DOHH2 (cell line): ENCODE results near the gene FGD6.

Experiments
- H3F3A ChIP-seq: fragments of 200-600 bp; sonication (generic), shearing (Covaris generic); 2 replicates; pipeline ENCODE4 v1.6.0; 2016; ENCODE audit warnings: antibody characterized with exemption, mild to moderate bottlenecking; ENCODE audit not compliant: control insufficient read depth, insufficient read depth
- H3K27ac ChIP-seq: fragments of 200-600 bp; sonication (generic); 2 replicates; pipeline ENCODE4 v1.5.1; 2014; ENCODE audit warnings: low read depth, mild to moderate bottlenecking, low read length, moderate library complexity
- H3K27me3 ChIP-seq: fragments of 200-600 bp; sonication (generic); 2 replicates; pipeline ENCODE4 v1.6.1; 2014; ENCODE audit warnings: mild to moderate bottlenecking, low read length, mixed read lengths; ENCODE audit not compliant: control insufficient read depth
- H3K36me3 ChIP-seq: fragments of 200-600 bp; sonication (generic); 2 replicates; pipeline ENCODE4 v1.6.1; 2014; ENCODE audit warnings: mild to moderate bottlenecking, low read length, moderate library complexity, mixed read lengths; ENCODE audit not compliant: control insufficient read depth
- H3K4me1 ChIP-seq: fragments of 200-600 bp; sonication (generic); 2 replicates; pipeline ENCODE4 v1.6.1; 2014; ENCODE audit warnings: mild to moderate bottlenecking, low read length, mixed read lengths; ENCODE audit not compliant: control insufficient read depth
- H3K4me2 ChIP-seq: fragments of 200-600 bp; sonication (generic); 2 replicates; pipeline ENCODE4 v1.6.0; 2014; ENCODE audit warnings: mild to moderate bottlenecking, low read length, moderate library complexity
- H3K4me3 ChIP-seq: fragments of 200-600 bp; sonication (generic); 2 replicates; pipeline ENCODE4 v1.5.1; 2014; ENCODE audit warnings: mild to moderate bottlenecking, low read length, mixed read lengths
- H3K79me2 ChIP-seq: fragments of 200-600 bp; sonication (generic); 2 replicates; pipeline ENCODE4 v1.6.1; 2014; ENCODE audit warnings: mild to moderate bottlenecking, low read length, mixed read lengths; ENCODE audit not compliant: control insufficient read depth
- H3K9me2 ChIP-seq: fragments of 200-600 bp; sonication (generic); replicated peaks from 2 replicates; pipeline ENCODE4 v1.6.1; 2014; ENCODE audit warnings: mild to moderate bottlenecking, low read length, mixed read lengths; ENCODE audit not compliant: control insufficient read depth
- H3K9me3 ChIP-seq: fragments of 200-600 bp; sonication (generic); 2 replicates; pipeline ENCODE4 v1.6.1; 2014; ENCODE audit warnings: antibody characterized with exemption, low read length, mixed read lengths; ENCODE audit not compliant: control insufficient read depth, insufficient read depth
- H4K20me1 ChIP-seq: fragments of 200-600 bp; sonication (generic); 2 replicates; pipeline ENCODE4 v1.6.0; 2014; ENCODE audit warnings: low read depth, mild to moderate bottlenecking, antibody characterized with exemption, low read length, moderate library complexity; ENCODE audit not compliant: control insufficient read depth, insufficient read depth
- EZH2phosphoT487 ChIP-seq: fragments of 200-600 bp; sonication (generic); IDR thresholded peaks from 2 replicates; pipeline ENCODE4 v1.6.1; 2017; ENCODE audit warnings: borderline replicate concordance, mild to moderate bottlenecking, antibody characterized with exemption, low read length, moderate library complexity, mixed read lengths
- TF ChIP-seq, protein P1 (sequence below): fragments of 200-600 bp; sonication (generic); IDR thresholded peaks from one replicate; pipeline ENCODE4 v1.5.1; 2014; ENCODE audit warnings: antibody characterized with exemption, mild to moderate bottlenecking, low read depth, low read length; ENCODE audit not compliant: poor library complexity, severe bottlenecking

The FGD6 gene

DNA sequence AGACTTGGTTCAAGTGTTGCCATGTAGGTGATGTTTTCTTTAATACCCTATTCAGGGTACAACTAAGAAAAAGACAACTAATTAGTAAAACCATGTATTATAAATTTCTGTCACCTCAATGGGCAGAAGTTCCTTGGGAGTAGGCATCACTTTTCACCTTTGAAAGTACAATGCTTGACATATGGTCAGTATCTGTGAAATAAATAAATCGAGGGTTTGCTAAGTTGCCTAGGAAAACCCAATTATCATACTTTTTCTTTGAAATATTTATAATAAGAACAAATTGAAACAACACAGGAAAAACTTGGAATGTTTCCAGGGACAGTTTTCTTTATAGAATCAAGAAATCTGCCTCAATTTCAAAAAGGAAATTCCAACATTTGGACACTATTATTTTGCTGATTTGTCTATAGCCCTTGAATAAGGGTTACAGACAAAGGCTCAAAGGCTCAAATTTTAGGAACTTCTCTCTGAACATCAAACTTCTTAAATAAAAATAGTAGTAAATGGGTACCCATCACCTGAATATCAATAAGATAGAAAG is 13.7 kb downstream of the FGD6 start:
- H3K27ac ChIP-seq: peak overlapping the region; percentile 97
- peaks cover 97% of the 10 kb centered on the region for H3K4me1 ChIP-seq
- no peak for TF ChIP-seq EZH2phosphoT487
- TF ChIP-seq, protein P1, sequence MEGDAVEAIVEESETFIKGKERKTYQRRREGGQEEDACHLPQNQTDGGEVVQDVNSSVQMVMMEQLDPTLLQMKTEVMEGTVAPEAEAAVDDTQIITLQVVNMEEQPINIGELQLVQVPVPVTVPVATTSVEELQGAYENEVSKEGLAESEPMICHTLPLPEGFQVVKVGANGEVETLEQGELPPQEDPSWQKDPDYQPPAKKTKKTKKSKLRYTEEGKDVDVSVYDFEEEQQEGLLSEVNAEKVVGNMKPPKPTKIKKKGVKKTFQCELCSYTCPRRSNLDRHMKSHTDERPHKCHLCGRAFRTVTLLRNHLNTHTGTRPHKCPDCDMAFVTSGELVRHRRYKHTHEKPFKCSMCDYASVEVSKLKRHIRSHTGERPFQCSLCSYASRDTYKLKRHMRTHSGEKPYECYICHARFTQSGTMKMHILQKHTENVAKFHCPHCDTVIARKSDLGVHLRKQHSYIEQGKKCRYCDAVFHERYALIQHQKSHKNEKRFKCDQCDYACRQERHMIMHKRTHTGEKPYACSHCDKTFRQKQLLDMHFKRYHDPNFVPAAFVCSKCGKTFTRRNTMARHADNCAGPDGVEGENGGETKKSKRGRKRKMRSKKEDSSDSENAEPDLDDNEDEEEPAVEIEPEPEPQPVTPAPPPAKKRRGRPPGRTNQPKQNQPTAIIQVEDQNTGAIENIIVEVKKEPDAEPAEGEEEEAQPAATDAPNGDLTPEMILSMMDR: no peak
- peak overlapping the region; percentile 86 for H3K4me2 ChIP-seq
- peaks cover 81% of the 10 kb centered on the region for H3K36me3 ChIP-seq
- no peaks in the 10 kb centered on the region for H3K27me3 ChIP-seq
- H4K20me1 ChIP-seq: no peaks in the 10 kb centered on the region
- peaks cover 100% of the 10 kb centered on the region for H3K79me2 ChIP-seq
- H3K4me3 ChIP-seq: peak overlapping the region; percentile 65
- H3K9me2 ChIP-seq: no peaks in the 10 kb centered on the region
- no peaks in the 10 kb centered on the region for H3K9me3 ChIP-seq
- peaks cover 57% of the 10 kb centered on the region for H3F3A ChIP-seq

DNA sequence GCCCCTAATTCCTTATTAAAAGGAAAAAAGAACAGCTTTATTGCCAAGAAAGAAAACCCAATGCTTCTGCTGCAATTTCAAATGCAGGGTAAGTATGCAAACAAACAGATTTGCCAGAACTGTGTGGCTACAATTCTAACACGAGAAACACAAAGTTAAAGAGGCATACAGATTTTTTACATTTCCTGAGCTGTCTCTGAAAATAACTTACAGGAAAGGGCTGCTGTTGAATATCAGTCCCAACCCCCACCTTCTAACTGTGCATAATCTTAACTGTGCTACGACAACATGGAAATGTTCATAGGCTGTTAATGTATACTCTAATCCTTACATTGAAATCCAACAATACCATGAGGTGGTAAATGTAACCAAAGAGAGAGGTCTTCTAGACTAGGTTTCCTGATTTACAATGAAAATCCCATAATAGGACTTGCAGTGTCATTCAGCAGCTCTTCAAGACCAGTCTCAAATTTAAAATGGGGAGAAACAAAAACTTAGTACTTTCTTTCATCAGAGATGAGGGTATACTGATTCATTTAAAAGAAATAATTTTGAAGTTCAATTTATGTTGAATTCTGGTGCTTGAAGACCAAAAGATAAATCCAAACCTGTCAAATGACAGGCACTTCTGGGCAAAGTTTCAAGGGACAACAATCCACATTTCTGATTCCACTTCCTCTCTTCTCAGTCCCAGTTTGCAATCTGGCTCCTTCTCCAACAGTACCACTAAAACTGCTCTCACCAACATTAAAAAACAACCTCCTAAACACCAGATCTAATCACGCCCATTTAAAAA is 14.4 kb downstream of the FGD6 start:
- TF ChIP-seq EZH2phosphoT487: no peak
- TF ChIP-seq, protein P1: no peak
- peaks cover 76% of the 10 kb centered on the region for H3K36me3 ChIP-seq
- H3K9me3 ChIP-seq: no peaks in the 10 kb centered on the region
- no peaks in the 10 kb centered on the region for H3K9me2 ChIP-seq
- peaks cover 94% of the 10 kb centered on the region for H3K79me2 ChIP-seq
- H4K20me1 ChIP-seq: no peaks in the 10 kb centered on the region
- H3F3A ChIP-seq: peaks cover 63% of the 10 kb centered on the region
- peak overlapping the region; percentile 86 for H3K4me2 ChIP-seq
- peak overlapping the region; percentile 97 for H3K27ac ChIP-seq
- peak overlapping the region; percentile 65 for H3K4me3 ChIP-seq
- H3K4me1 ChIP-seq: peaks cover 99% of the 10 kb centered on the region
- H3K27me3 ChIP-seq: no peaks in the 10 kb centered on the region

DNA sequence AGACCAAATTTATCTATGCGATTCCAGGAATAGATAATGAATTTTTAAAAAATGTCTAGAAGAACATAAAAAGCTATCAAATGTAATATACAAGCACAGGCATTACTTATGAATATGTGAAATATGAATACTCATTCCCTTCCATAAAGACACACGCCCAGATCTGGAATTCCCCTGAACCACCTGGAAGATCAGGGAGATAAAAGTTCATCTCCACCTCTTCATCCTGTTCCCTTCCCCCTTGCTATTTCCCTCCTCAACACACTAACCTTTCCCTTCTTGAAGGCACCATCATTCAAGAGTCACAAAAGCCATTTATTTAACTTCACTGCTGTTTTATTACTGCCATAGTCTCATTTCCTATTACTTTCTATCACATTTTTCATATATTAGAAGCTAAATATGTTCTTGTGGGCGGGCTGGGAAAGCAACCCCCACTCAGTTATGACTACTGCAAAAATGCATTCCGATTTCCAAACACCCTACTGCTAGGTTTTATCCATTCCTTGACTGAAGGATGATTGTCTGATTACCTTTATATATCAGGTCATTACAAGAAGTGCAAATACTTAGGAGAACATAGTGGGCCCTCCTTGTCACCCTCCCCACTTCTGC is 16.1 kb downstream of the FGD6 start:
- H3K79me2 ChIP-seq: peaks cover 91% of the 10 kb centered on the region

More for the DNA sequence above, 16.1 kb downstream of the FGD6 start:
- H3F3A ChIP-seq: peaks cover 62% of the 10 kb centered on the region
- no peaks in the 10 kb centered on the region for H3K9me3 ChIP-seq
- H3K4me2 ChIP-seq: peak overlapping the region; percentile 86
- peaks cover 99% of the 10 kb centered on the region for H3K4me1 ChIP-seq
- H3K27ac ChIP-seq: peak overlapping the region; percentile 97
- H3K27me3 ChIP-seq: no peaks in the 10 kb centered on the region
- no peaks in the 10 kb centered on the region for H4K20me1 ChIP-seq
- TF ChIP-seq EZH2phosphoT487: no peak
- TF ChIP-seq, protein P1: no peak
- H3K4me3 ChIP-seq: peak overlapping the region; percentile 71
- H3K9me2 ChIP-seq: no peaks in the 10 kb centered on the region
- H3K36me3 ChIP-seq: peaks cover 68% of the 10 kb centered on the region
